ENCODE measurements around the gene LRR1.

LRR1 gene

GRCh38 chr14:49619730-49620129 lies 21.0 kb downstream of the LRR1 start:
- TF ChIP-seq POLR2A (IDR thresholded peaks at IDR 0.05; ENCODE audit: low read depth, low read length): no peak
- no peak for TF ChIP-seq POLR2AphosphoS5 (IDR thresholded peaks at IDR 0.05; ENCODE audit: low read depth, low read length)
- TF ChIP-seq TAF1 (IDR thresholded peaks at IDR 0.05; ENCODE audit: borderline replicate concordance, low read depth, low read length): no peak
- DNase-seq (ENCODE audit: insufficient read length) (no peak), FAIRE-seq (no peak)

GRCh38 chr14:49620182-49621113 lies 21.7 kb downstream of the LRR1 start, which contains the start of the genes MGAT2 and RPL36AL:
MGAT2 (plus strand) TSS chr14:49620799; CDS start chr14:49621269, 470 bp downstream.
RPL36AL (minus strand) TSS chr14:49620626; CDS start chr14:49619104, 1,522 bp downstream.
- FAIRE-seq: peak; percentile 95

GRCh38 chr14:49621114-49621881 lies 22.6 kb downstream of the LRR1 start:
- TF ChIP-seq POLR2AphosphoS5 (IDR thresholded peaks at IDR 0.05; ENCODE audit: low read depth, low read length): no peak
- no peak for TF ChIP-seq POLR2A (IDR thresholded peaks at IDR 0.05; ENCODE audit: low read depth, low read length)
- TF ChIP-seq TAF1 (IDR thresholded peaks at IDR 0.05; ENCODE audit: borderline replicate concordance, low read depth, low read length): no peak
- FAIRE-seq: peak; percentile 5
- DNase-seq (ENCODE audit: insufficient read length): no peak

More at GRCh38 chr14:49620182-49621113, 21.7 kb downstream of the LRR1 start, which contains the start of the genes MGAT2 and RPL36AL:
- TF ChIP-seq POLR2AphosphoS5 (IDR thresholded peaks at IDR 0.05; ENCODE audit: low read depth, low read length) (peak; percentile 98), POLR2A (IDR thresholded peaks at IDR 0.05; ENCODE audit: low read depth, low read length) (peak; percentile 97), TAF1 (IDR thresholded peaks at IDR 0.05; ENCODE audit: borderline replicate concordance, low read depth, low read length) (peak; percentile 94)
- peak; percentile 94 for DNase-seq (ENCODE audit: insufficient read length)

GRCh38 chr14:49622022-49622607 lies 23.4 kb downstream of the LRR1 start:
- FAIRE-seq (no peak), DNase-seq (ENCODE audit: insufficient read length) (no peak)
- no peak for TF ChIP-seq POLR2A (IDR thresholded peaks at IDR 0.05; ENCODE audit: low read depth, low read length)
- no peak for TF ChIP-seq TAF1 (IDR thresholded peaks at IDR 0.05; ENCODE audit: borderline replicate concordance, low read depth, low read length)
- TF ChIP-seq POLR2AphosphoS5 (IDR thresholded peaks at IDR 0.05; ENCODE audit: low read depth, low read length): no peak

GRCh38 chr14:49623387-49623786 lies 24.6 kb downstream of the LRR1 start:
- no peak for TF ChIP-seq TAF1 (IDR thresholded peaks at IDR 0.05; ENCODE audit: borderline replicate concordance, low read depth, low read length)
- no peak for TF ChIP-seq POLR2AphosphoS5 (IDR thresholded peaks at IDR 0.05; ENCODE audit: low read depth, low read length)
- DNase-seq (ENCODE audit: insufficient read length) (no peak), FAIRE-seq (no peak)

- TF ChIP-seq POLR2A (IDR thresholded peaks at IDR 0.05; ENCODE audit: low read depth, low read length): peak; percentile 72
- no peak for TF ChIP-seq TAF1 (IDR thresholded peaks at IDR 0.05; ENCODE audit: borderline replicate concordance, low read depth, low read length)
- TF ChIP-seq POLR2AphosphoS5 (IDR thresholded peaks at IDR 0.05; ENCODE audit: low read depth, low read length): peak; percentile 59
- FAIRE-seq (no peak), DNase-seq (ENCODE audit: insufficient read length) (no peak)
These were observed 25.4 kb downstream of the LRR1 start for GRCh38 chr14:49623941-49624839.

- DNase-seq (ENCODE audit: insufficient read length) (peak; percentile 83), FAIRE-seq (peak; percentile 96)
- TF ChIP-seq TAF1 (IDR thresholded peaks at IDR 0.05; ENCODE audit: borderline replicate concordance, low read depth, low read length): peak; percentile 48
- peak; percentile 87 for TF ChIP-seq POLR2A (IDR thresholded peaks at IDR 0.05; ENCODE audit: low read depth, low read length)
- peak; percentile 56; the same call in 1 of the 2 replicates for TF ChIP-seq POLR2AphosphoS5 (IDR thresholded peaks at IDR 0.05; ENCODE audit: low read depth, low read length)
These were observed 35.2 kb downstream of the LRR1 start for GRCh38 chr14:49633640-49634546.

GRCh38 chr14:49634547-49635334 lies 36.0 kb downstream of the LRR1 start, which contains the start of gene DNAAF2:
DNAAF2 (minus strand) TSS chr14:49635244; CDS start chr14:49635149, 95 bp downstream.
- TF ChIP-seq TAF1 (IDR thresholded peaks at IDR 0.05; ENCODE audit: borderline replicate concordance, low read depth, low read length) (no peak), POLR2A (IDR thresholded peaks at IDR 0.05; ENCODE audit: low read depth, low read length) (no peak; the same call in none of the 2 replicates), POLR2AphosphoS5 (IDR thresholded peaks at IDR 0.05; ENCODE audit: low read depth, low read length) (no peak)
- FAIRE-seq: peak; percentile 17
- DNase-seq (ENCODE audit: insufficient read length): peak; percentile 34

- FAIRE-seq: no peak
These were observed 38.1 kb downstream of the LRR1 start for GRCh38 chr14:49636866-49637265.

More at GRCh38 chr14:49636866-49637265, 38.1 kb downstream of the LRR1 start:
- TF ChIP-seq TAF1 (IDR thresholded peaks at IDR 0.05; ENCODE audit: borderline replicate concordance, low read depth, low read length) (no peak), POLR2AphosphoS5 (IDR thresholded peaks at IDR 0.05; ENCODE audit: low read depth, low read length) (no peak), POLR2A (IDR thresholded peaks at IDR 0.05; ENCODE audit: low read depth, low read length) (no peak)
- DNase-seq (ENCODE audit: insufficient read length): no peak
